GM12892 (cell line): ENCODE data around the gene ACTL7A.

ENCODE experiments used
- POLR2A ChIP-seq: IDR thresholded peaks from 2 replicates; pipeline ENCODE4 v1.6.1; 2011; ENCODE audit warnings: low read depth, low read length, control low read depth
- POLR2AphosphoS5 ChIP-seq: IDR thresholded peaks from 2 replicates; pipeline ENCODE4 v1.6.1; 2011; ENCODE audit warnings: low read depth, low read length, control low read depth
- TAF1 ChIP-seq: IDR thresholded peaks from 2 replicates; pipeline ENCODE4 v1.6.1; 2011; ENCODE audit warnings: low read depth, mild to moderate bottlenecking, control low read depth, low read length, borderline replicate concordance

GRCh38 chr9:108845947-108846346 lies 16.1 kb upstream of the ACTL7A start:
- TF ChIP-seq POLR2AphosphoS5 (no peak), POLR2A (no peak), TAF1 (no peak)
